ENCODE measurements around the gene CRYM. TPM values are rescaled to one million over a fixed set of nuclear protein-coding genes. Genes with fewer than 3 reads are reported as not detected.

CRYM gene
- polyA plus RNA-seq, 1 experiment = not detected

- peaks cover 3% of the 10 kb centered on the region; the same call in 1 of the 2 replicates for H3K27me3 ChIP-seq (ENCODE audit: control insufficient read depth, insufficient read depth, low read length)
- POLR2A ChIA-PET = no interaction called here
- DNase-seq (ENCODE audit: low read depth) = no peak
- no peaks in the 10 kb centered on the region for H3K36me3 ChIP-seq (ENCODE audit: control insufficient read depth, insufficient read depth, low read length)
- TF ChIP-seq, protein P1, sequence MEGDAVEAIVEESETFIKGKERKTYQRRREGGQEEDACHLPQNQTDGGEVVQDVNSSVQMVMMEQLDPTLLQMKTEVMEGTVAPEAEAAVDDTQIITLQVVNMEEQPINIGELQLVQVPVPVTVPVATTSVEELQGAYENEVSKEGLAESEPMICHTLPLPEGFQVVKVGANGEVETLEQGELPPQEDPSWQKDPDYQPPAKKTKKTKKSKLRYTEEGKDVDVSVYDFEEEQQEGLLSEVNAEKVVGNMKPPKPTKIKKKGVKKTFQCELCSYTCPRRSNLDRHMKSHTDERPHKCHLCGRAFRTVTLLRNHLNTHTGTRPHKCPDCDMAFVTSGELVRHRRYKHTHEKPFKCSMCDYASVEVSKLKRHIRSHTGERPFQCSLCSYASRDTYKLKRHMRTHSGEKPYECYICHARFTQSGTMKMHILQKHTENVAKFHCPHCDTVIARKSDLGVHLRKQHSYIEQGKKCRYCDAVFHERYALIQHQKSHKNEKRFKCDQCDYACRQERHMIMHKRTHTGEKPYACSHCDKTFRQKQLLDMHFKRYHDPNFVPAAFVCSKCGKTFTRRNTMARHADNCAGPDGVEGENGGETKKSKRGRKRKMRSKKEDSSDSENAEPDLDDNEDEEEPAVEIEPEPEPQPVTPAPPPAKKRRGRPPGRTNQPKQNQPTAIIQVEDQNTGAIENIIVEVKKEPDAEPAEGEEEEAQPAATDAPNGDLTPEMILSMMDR (IDR thresholded peaks at IDR 0.05; ENCODE audit: insufficient read depth, low read depth, low read length) = no peak
- no peak overlapping the region for H3K4me3 ChIP-seq (ENCODE audit: low read depth, low read length)
- CTCF ChIA-PET = interaction anchor here (0.8 kb wide), 1 partner anchor 20 kb away, joined by 3 read pairs; no protein-coding TSS in a partner anchor
These were observed 54.3 kb downstream of the CRYM start for GRCh38 chr16:21223787-21224186.

- Histone ChIP-seq H3K27me3 (ENCODE audit: control insufficient read depth, insufficient read depth, low read length) (no peaks in the 10 kb centered on the region; the same call in 1 of the 2 replicates), H3K36me3 (ENCODE audit: control insufficient read depth, insufficient read depth, low read length) (no peaks in the 10 kb centered on the region)
- TF ChIP-seq, protein P1 (IDR thresholded peaks at IDR 0.05; ENCODE audit: insufficient read depth, low read depth, low read length) = no peak
These were observed 55.4 kb downstream of the CRYM start for GRCh38 chr16:21222495-21223337.

DNA sequence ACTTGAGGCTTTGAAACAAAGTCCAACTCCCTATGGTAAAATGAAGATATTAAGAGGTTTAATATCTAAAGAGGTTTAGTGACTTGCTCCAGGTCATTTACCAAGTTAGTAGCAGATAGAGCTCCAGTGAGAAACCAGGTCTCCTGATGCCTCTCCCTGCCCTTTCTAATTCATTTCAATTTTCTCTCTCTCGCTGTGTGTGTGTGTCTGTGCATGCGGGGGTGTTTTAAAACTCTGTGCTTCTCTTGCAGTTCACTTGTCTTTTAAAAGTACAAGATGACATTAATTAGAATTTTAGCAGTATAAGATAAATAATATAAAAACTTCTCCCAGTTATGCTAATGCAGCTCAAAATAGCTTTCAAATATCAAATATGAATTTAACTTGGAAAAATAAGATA is 58.5 kb downstream of the CRYM start:
- H3K27me3 ChIP-seq (ENCODE audit: control insufficient read depth, insufficient read depth, low read length) = no peaks in the 10 kb centered on the region
- ChIA-PET POLR2A (interaction anchor here (0.7 kb wide), 1 partner anchor 445 kb away, joined by 3 read pairs; no protein-coding TSS in a partner anchor), CTCF (interaction anchor here (0.8 kb wide), 1 partner anchor 44 kb away, joined by 3 read pairs; no protein-coding TSS in a partner anchor)
- no peak for DNase-seq (ENCODE audit: low read depth)
- no peaks in the 10 kb centered on the region for H3K36me3 ChIP-seq (ENCODE audit: control insufficient read depth, insufficient read depth, low read length)
- TF ChIP-seq, protein P1 (IDR thresholded peaks at IDR 0.05; ENCODE audit: insufficient read depth, low read depth, low read length) = no peak
- no peak overlapping the region for H3K4me3 ChIP-seq (ENCODE audit: low read depth, low read length)

More at GRCh38 chr16:21222495-21223337, 55.4 kb downstream of the CRYM start:
- ChIA-PET CTCF (no interaction called here), POLR2A (no interaction called here)
- no peak for DNase-seq (ENCODE audit: low read depth)
- no peak overlapping the region for H3K4me3 ChIP-seq (ENCODE audit: low read depth, low read length)

DNA sequence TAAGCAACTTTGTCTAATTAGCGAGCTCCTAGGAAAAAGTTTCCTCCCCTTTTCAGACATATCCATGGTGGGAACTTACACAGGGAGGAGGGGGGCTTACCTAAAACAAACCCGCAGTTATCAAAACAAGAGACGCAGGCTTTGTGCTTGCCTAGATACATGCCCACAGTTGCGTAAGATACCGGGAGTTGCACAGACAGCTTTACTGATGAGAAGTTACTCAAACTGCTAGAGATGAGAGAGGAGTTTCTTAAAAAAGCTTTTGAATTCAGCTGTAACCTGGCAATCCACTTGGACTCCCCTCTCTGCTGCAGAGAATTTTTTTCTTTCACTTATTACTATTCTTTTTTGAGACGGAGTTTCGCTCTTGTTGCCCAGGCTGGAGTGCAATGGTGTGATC is 59.9 kb downstream of the CRYM start:
- Histone ChIP-seq H3K4me3 (ENCODE audit: low read depth, low read length) (no peak overlapping the region), H3K36me3 (ENCODE audit: control insufficient read depth, insufficient read depth, low read length) (no peaks in the 10 kb centered on the region), H3K27me3 (ENCODE audit: control insufficient read depth, insufficient read depth, low read length) (no peaks in the 10 kb centered on the region)
- TF ChIP-seq, protein P1 (IDR thresholded peaks at IDR 0.05; ENCODE audit: insufficient read depth, low read depth, low read length) = no peak
- ChIA-PET CTCF (no interaction called here), POLR2A (no interaction called here)
- DNase-seq (ENCODE audit: low read depth) = no peak

- ChIA-PET POLR2A (no interaction called here), CTCF (no interaction called here)
- no peaks in the 10 kb centered on the region for H3K36me3 ChIP-seq (ENCODE audit: control insufficient read depth, insufficient read depth, low read length)
- no peak overlapping the region for H3K4me3 ChIP-seq (ENCODE audit: low read depth, low read length)
- TF ChIP-seq, protein P1 (IDR thresholded peaks at IDR 0.05; ENCODE audit: insufficient read depth, low read depth, low read length) = no peak
- H3K27me3 ChIP-seq (ENCODE audit: control insufficient read depth, insufficient read depth, low read length) = no peaks in the 10 kb centered on the region
- no peak for DNase-seq (ENCODE audit: low read depth)
These were observed 61.0 kb downstream of the CRYM start for GRCh38 chr16:21217121-21217520.

Measured in BJ (cell line).